Activated T-cell treated with anti-CD3 and anti-CD28 coated beads for 24 hours (primary cell): ENCODE results near the gene CBX4.

Experiments used
- DNase-seq: peaks from one replicate; pipeline ENCODE4 v3.0.0-alpha.2; 2020; ENCODE audit warnings: low read depth

Gene CBX4

DNA sequence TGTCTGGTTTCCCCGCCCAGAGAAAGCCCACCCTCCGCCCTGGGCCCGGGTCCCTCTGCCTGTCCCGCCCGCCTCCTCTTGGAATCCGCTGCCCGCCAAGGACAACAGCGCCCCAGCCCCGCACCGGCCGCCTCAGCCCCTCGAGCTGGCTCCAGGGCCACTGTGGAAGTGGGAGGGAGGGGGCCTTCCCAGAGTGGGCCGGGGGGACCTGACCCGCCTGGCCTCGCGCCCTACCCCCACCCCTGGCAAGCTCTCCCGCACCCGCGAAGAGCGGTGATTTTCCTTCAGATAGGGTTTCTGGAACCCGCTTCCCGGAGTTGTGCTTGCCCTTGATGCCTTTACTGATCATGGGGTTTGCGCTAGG lies 40.1 kb downstream of the CBX4 start:
- no peak for DNase-seq

DNA sequence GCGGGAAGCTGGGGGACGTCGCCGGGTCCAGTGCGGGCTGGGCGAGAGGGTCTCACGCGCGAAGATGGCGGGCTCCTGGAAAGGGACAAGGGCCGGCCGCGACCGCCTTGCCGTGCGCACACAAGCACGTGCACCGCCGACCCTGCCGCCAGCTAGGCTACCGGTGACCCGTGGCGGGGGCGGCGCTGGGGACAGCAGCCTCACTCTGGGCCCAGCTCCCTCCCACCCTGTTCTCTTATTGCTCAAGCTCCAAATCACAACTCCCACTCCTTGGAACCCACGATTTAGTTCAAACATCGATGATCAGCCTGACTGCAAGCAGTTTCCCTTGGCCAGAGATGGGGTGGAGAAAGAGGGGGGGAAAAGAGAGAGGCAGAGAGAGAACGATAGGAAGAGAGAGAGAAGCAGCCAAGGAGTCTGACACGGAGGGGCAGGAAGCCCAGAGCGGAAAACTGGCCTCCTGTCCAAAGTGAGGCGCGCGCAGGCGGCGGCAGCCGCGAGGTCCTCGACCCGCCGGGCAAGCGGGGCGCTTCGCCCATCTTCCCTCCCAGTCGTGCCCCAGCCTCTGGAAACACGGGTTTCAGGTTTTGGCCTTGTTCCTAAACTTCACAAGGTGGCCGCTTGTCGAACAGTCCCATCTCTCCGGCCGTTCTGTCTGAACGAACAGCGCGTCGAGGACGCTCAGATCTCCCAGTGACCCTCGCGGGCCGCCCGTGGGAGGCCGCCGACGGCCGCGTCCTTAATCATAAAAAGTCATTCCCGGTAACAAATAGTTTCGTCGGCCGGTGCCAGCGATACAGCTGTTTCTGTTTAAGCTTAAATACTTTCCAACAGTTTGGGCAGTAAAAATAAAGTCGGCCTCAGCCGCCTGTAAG lies 40.7 kb downstream of the CBX4 start:
- no peak for DNase-seq

DNA sequence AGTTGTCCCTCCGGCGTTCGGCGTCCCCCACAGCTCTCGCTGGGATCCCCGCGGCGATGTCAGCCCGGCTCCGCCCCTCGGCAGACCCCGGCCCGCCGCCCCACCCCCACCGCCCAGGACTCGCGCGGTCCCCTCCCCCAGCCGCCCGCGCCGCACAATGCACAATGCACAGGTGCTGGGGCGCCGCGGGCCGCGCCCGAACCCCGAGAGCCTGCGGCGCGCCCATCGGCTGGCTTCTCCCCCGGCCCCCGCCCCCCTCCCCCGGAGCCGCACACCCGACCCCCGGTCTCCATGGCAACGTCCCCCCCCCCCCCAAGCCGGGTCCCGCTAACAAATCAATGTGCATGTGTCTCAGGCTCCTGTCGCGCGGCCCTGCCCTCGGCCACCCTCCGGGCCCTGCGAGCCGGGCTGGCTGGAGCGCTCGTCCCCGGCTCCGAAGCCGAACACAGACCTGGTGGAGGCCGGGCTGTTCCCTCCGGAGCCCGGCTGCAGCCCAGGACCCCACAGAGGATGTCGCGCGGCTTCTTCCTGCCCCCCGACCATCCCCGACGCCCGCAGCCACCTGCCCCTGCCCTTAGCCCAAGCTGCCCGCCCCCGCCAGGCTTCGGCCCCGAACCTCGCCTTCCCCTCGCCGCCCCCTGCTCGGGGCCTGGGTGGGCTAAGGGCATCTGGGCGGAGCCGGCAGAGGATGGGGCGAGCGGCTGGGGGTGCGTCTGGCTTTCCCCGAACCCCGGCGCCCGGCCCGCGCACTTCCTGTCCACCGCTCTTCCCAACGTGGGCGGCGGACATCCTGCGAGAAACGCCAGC lies 41.5 kb downstream of the CBX4 start:
- DNase-seq, result no peak

DNA sequence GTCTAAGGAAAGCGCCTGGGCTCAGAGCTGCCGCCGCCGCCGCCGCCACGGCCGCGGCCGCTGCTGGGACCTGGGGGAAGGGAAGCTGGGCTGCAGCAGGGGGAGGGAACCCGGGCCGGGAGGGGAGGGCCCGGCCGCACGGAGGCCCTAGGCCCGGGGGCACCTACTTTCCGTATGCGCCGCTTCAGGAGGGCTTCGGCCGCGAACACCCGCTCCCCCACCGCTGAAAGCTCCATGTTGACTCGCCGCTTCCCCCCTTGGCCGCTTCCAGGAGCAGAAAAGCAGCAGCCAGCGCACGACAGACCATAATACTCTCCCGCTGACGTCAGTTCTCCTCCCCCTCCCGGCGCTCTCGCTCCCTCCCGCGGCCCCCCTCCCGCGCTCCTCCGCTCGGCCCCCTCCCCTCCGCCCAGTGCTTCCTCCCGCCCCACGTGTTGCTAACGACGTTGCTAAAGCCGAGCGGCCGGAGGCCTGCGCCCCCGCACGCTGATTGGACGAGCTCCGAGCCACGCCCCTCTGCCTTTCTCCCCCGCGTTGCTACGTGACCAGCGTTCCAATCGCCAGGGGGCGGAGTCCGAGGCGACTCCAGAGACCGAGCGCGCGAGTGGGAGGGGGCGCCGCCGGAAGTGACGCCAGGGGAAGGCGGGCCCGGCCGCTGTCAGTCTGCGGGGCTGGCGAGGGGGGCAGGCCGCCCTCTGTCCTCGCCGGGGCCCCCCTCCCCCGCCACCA lies 42.3 kb downstream of the CBX4 start, which contains the start of gene CBX8:
TSS of gene CBX8 (minus strand) at position 315 of the 729 bp plus-strand sequence. CDS start at position 236, 79 bp downstream.
- peak; percentile 99 for DNase-seq

DNA sequence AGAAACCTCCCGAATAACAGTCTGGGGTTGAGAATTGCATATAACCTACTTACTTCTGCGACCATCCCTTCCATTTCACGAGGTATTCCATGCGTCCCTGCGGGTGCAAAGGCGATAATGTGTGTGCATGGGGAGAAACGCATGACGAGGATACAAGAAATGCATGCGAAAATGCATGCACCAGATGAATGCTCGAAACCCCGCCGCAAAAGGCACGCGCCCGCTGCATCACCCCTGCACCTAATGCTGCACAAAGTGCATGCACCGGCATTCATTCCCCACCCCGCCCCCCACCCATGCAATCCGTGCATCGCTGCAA lies 42.8 kb downstream of the CBX4 start:
- no peak for DNase-seq

DNA sequence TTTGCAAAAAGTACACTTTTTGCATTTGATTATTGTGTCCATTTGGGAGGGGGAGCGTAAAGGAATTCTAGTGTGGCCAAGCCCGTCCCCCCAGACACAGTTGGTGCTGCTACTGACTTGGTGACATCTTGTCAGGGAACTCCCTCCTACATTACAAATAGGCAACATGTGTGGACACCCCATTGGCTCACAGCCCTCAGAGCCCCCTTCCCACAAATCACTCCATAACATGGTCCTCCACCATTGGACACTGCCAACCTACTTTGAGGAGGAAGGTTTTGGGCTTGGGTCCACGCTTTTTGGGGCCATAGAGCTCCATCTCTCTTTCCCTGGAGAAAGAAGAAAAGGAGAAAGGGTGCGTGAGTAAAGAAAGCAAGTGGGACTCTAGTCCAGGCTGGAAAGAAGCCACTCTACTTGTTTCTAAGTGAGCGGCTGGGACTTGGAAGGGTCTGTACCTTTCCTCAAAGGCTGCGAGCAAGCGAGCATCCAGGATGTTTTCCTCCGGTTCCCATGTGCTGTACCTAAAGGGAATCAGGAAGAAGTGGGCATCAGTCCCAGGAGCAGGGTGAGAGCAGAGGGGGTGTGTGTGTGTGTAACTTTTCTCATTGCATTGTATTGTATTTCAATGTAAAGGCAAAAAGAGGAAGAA lies 43.3 kb downstream of the CBX4 start:
- no peak for DNase-seq

DNA sequence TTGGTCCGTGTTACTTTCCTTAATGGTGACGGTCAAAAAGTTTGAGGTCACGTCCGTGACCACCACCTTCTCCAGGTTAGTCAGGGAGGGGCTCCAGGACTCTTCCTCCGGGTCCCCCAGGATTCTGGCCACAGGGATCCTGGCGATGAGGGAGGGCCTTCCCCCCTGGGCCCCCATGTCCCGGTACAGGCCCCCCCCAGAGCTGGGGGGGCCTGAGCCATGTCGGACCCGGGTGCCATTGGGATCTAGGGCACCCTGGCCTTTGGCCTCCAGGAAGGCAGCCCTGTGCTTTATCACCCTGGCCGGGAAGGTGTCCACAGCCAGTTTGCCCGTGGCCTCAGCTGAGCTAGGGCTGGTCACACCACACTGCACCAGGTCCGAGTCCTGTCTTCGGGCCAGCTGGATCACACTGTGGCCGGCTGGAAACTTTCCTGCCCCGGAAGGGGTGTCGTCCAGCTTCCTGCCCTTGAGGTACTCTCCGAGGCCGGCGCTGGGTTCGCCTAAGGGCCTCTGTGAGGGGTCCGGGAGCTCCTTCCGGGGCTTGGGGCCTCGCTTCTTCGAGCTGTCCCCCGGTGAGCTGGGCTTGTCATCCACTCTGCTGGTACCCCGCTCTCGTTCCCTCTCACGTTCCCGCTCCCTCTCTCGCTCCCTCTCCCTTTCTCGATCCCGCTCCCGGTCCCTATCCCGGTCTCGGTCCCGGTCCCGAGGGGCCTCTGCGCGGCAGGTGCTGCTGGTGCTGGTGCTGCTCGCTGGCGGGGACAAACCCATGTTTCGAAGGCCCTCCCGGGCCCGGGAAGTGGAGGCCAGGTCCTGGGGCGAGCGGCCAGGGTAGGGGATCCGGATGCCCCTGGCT lies 44.4 kb downstream of the CBX4 start:
- DNase-seq, result no peak

DNA sequence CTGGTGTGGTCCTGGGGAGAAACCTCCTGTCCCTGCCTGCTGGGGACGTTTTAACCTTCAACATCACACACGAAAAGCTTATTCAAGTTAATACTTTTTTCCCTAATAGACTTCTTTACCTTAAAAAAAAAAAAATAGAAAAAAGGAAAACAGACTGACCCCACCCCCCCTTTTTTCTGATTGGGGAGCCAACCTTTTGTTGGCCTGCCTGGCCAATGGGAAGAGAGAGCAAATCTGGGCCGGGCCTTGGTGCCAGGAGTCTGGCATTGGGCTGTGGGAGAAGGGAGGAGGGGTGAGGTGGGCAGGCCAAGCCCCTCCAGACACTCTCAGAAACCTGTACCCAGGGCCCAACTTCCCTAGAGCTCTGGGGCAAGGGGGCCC lies 45.3 kb downstream of the CBX4 start:
- no peak for DNase-seq

DNA sequence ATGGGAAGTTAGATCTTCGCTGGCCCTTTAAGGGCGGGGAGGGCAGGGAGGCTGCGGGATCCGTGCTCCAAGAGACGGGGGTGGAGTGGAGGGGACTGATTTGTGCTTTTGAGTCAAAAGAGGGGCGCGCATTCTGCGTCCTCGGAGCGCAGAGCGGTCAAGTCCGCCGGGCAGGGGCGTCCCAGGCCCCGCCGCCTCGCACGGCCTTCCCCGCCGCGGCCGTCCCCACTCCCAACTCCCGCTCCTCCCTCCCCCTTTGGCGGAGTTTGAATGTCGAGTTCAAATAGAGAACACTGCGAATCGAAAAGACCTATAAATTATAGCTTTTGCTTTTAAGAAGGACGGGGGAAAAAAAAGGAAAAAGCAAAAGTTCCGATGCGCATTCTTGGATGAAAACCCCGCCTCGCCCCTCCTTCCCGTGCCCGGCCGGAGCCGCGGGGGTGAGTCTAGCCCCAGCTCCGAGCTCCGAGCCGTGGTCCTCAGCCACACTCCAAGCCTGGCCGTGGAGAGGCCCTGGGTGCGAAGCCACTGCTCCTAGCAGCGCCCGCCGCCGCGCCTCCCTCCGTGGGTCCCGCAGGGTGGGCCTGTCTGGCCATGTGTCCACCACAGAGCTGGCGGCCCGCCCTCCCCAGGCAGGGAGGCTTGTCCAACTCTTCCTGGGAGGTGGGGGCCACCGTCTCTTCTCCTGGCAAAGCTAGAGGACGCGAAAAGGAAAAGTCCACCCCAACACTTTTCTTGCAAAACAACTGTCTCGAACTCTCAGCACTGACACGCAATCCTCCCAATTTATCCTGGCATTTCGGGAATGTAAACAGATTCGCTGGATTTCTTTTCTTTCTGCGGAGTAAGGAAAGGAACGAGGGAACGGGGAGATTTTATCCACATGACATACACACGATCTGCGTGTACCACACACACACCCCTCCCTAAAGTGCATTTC lies 46.0 kb downstream of the CBX4 start:
- no peak for DNase-seq

DNA sequence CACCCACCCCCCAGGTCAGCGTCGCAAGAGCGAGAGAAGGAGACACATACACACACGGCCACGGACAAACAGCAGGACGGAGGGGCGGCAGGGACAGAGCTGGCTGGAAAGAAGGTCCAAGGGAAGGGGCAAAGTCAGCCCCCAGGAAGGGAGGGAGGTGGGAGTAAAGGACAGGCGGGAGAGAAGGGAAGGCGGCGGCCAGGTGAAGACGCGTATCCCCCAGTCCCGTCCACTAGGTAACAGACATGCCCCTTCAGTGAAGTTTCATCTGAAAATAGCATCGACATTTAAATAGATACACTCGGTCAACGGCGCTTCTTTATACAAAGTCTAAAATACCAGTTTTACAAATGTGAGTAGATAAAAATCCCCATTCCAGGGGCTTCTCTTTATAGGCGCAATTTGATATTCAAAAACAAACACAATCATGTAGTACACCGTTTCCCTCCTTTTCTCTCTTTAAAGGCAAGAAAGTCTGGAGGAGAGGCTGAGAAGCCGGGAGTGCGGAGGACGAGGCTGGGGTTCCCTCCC lies 46.8 kb downstream of the CBX4 start:
- DNase-seq, result no peak

DNA sequence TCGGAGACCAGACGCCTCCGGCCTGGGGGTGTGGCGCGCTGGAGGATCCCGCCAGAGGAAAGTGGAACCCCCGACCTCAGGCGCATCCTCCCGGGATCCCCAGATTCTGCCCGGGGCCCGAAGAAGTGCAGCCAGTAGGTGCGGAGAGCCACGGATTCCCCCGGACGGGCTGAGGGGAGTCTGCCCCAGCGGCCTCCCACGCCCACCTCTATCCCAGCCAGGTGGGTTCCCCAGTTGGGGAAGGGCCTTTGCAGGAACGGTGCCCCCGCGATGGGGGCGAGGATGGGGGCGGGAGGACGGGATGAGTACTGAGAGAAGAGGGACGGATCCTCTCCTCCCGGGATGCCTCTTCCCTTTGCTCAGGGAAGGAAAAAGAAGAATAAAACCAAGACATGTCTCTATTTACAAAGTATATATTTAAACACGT lies 47.5 kb downstream of the CBX4 start:
- no peak for DNase-seq

DNA sequence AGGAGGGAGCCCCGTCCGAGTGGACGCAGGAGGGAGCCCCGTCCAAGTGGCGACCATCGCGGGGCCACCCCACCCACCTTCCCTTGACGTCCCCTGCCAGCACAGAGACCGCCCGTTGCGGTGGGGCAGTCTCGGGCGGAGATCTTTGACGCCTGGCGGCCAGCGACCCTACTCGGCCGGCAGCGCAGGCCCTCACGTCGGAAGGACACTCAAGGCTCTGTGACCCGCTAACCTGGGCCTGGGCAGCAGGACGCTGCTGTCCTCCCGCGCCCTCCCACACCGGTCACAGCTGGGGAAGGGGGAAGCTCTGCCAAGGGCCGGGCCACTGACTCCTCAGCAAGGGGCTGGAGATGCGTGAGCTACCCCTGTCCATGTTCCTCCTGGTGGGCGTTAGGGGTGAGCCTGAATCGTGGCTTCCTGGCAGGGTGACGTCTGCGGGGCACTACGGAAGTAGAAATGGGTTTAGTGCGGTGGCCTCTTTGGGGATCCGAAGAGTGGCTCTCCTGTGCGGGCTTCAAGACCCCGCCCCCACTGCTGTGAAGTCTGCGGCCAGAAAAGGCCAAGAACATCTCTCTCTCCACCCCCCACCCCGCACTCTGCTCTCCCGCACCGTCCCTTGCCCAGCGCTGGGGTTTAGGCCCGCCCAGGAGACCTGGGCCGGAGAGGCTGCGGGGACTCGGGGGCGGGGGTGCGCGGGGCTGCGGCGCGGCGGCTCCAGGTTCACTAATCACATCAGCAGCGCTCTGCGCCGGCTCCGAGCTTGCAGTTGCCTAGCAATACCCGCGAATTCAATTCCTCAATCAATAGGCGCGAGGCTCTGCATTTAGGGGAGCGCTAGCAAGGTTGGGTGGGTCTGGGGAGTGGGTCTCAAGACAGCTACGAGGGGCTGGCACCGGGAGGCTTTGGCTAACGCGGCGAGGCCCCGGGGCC lies 48.2 kb downstream of the CBX4 start:
- no peak for DNase-seq

DNA sequence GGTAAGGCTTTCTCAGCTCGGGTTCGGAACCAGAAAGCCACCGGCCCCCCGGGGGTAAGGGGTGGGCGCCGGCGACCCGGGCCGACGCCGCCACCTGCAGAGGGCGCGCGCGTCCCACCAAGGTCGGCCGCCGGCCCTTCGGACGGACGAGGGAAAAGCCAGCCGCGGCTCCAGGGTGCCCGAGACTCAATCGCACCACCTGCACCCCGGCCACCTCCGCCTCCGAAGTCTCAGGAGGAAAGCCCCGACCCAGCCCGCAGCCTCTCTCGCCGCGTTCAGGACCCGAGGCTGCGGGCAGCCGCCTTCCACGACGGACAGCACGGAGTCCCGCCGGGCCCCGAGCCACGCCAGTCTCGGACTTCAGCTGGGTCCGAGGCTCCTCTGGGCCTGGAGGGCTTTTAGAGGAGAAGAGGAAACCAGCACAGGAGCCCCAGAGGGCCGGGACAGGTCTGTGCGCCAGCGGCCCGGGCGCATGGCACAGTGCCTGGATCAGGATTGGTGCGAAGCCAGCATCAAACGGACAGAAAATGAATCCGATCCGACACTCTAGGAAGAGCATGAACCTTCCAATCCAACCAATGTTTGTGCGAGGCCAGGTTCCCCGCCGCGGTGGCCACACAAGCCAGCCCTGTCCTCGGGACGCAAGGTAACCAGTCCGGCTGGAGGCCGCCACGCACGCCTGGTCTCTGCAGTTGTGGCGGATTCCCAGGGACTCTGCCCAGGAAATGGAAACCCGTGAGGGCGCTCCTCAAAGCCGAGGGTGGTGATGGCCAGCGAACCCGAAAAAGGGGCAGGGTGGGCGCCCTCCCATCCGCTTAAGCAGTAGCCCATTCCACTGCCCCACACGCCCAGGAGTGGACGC lies 49.1 kb downstream of the CBX4 start:
- no peak for DNase-seq

DNA sequence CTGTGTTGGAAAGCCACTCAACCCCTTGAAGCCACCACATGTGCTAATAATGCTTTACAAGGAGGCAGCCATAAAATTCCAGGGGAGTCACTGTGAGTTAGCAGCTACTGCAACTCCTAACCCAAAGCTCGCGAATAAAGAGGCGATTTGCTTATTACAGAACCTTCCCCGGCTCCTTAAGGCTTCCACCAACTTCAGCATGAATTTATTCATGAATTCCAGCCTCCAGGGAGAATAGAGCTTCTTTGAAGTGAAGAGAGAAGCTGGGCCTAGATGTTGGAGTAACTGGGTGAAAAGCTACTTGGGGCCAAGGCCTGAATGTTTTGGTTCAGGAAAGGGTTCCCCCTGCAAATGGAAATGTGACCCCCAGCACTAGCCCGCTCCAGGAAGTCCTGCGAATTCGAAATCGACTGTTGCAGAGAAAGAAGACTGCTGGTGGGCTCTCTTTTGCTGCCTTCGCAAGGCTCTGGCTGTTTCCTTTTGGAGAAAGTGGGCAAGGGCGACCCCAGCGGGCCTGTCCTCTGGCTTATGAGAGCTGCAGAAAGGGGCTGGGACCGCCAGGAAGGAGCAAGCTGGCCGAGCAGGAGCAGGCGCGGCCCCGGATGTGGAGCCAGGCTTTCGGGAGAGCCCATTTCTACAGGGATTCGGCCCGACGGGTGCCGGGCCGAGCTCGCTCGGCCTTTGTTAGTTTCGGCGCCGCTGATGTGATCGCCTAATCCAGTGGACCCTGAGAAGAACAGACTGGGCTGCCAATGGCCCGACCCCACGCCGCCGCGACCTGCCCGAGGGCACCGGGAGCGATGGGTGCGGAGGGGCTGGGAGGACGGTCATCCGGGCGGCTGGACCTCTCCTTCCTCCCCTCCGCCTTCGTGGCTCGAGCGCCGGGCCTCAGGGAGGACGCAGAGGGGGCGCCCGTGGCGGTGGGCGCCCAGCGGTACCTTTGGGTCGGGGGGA lies 50.0 kb downstream of the CBX4 start:
- no peak for DNase-seq

DNA sequence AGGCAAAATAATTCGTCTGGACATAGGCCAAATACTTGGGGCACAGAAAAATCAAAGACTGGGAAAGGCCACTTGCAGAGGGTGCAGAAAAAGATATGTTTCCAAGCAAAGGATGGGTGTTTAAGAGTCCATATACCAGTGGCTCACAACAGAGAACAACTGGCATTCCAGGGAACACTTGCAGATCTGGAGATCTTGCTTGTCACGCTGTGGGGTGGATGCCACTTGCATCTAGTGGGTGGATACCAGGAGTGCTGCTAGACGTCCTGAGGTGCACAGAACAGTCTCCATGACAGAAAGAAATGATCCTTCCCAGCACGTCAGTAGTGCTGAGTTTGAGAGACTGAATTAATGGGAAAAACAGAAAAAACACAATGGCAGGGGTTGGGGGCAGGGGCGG lies 50.8 kb downstream of the CBX4 start:
- DNase-seq, result no peak

DNA sequence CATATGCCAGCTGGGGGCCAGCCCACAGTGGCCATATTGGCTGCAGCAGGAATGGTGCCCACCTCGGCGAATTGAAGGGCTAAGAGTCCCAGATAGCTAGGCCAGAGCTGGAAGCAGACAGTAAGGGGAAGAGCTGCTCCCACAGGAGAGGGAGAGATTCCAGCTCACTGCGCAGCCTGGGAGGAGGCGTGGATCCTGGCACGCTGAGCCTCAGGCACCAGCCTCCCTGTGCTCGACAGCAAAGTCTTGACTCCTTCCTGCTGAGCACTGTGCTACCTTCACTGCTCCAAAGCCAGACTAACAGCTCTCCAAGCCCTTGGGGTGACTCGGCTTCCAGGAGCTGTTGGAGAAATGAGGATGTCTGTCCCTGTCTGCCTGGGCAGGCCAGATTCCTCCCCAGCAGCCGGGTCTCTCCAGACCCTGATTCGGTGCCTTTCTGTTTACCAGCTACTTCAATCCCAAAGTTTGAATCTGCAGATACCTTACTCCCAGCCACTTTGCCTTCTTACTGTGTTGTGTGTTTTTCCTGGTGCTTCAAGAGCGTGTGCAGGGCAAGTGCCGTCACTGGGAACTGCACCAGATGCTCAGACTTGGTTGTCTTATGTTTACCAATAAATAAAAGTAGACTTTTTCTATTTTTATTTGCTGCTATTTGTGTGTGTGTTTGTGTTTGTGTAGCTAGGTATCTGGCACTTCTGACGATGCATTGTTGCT lies 52.2 kb downstream of the CBX4 start:
- no peak for DNase-seq
